ENCODE results near the gene NXPE3. TPM values are rescaled to one million over a fixed set of nuclear protein-coding genes. Genes with fewer than 3 reads are reported as not detected.

The NXPE3 gene
- total and polyA plus RNA-seq, 2 donors, result 9.3 to 12.3 TPM

DNA sequence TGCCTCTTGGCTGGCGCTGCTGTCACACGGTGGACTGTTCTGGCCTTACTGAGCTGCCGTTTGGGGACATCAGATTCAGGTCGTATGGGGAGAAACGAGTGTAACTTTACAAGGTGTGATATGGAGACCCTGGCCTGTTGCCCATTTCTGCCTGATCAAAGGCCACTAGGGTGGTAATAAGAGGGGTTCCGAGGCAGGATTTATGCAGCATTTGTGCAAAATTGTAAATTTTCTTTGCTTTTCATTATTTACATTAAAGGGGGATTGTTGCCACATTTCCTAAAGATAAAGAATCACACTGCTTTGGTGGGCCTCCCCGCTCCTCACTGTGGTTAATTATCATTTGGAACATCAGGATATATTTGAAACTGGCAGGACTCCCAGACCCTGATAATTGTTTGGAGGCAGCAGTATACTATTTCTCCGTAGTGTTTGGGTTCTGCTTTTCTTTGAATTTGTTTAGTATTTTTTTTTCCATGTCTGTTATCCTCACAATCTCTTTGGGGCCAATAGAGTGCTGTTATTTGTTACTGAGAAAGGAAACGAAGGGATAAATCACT lies 891 bp downstream of the NXPE3 start:
- H3K27ac ChIP-seq (ENCODE audit: low read depth), result no peak overlapping the region
- no peaks in the 10 kb centered on the region for H3K4me1 ChIP-seq (ENCODE audit: insufficient read depth)
- H3K4me3 ChIP-seq (ENCODE audit: low read depth, low read length), result peak overlapping the region; percentile 83
- H3K36me3 ChIP-seq (ENCODE audit: insufficient read depth), result peaks cover 4% of the 10 kb centered on the region
- DNase-seq (ENCODE audit: extremely low spot score), result peak; percentile 57
- 13% methylated on average over 9 of the region's 9 CpGs for WGBS

DNA sequence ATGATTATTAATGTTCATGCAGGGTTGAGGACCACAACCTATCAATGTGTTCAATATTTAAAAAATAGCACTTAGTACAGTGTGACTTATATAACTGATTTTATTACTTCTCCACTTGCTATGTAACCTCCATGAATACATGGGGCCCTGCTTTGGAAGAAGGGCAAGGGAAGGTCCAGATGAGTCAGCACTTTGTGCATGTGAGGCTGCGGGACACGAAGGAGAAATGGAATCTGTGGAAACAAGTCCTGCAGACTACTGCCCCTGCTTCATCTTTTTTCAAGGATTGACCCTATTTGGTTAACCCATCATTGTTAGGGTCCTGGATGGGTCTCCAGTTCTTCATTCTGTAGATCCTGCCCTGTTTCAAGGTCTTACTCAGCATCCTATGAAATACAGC lies 1.6 kb downstream of the NXPE3 start:
- 27% methylated on average over 2 of the region's 2 CpGs for WGBS
- no peak overlapping the region for H3K27ac ChIP-seq (ENCODE audit: low read depth)
- no peaks in the 10 kb centered on the region for H3K4me1 ChIP-seq (ENCODE audit: insufficient read depth)
- DNase-seq (ENCODE audit: extremely low spot score), result no peak
- peak overlapping the region; percentile 83 for H3K4me3 ChIP-seq (ENCODE audit: low read depth, low read length)
- H3K36me3 ChIP-seq (ENCODE audit: insufficient read depth), result peaks cover 4% of the 10 kb centered on the region

DNA sequence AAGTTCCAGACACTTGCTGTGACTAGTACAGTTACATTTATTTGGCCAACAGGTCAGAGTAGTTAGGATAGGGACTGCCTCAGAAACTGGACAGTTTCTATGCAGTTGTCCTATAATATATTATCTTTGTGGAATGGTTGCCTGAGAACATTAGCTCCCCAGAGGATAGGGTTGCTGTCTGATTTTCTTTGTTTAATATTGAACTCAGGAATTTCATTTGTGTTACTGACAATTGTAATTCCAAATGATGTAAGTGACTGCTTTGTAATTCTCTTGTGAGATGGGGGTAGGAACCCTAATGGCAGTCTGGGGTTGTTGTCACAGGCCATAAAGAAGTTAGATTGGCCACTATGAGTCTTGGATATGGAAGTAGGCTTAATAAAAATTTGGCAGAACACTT lies 2.2 kb downstream of the NXPE3 start:
- Histone ChIP-seq H3K36me3 (ENCODE audit: insufficient read depth) (peaks cover 4% of the 10 kb centered on the region), H3K4me1 (ENCODE audit: insufficient read depth) (no peaks in the 10 kb centered on the region), H3K4me3 (ENCODE audit: low read depth, low read length) (no peak overlapping the region), H3K27ac (ENCODE audit: low read depth) (no peak overlapping the region)
- no peak for DNase-seq (ENCODE audit: extremely low spot score)

DNA sequence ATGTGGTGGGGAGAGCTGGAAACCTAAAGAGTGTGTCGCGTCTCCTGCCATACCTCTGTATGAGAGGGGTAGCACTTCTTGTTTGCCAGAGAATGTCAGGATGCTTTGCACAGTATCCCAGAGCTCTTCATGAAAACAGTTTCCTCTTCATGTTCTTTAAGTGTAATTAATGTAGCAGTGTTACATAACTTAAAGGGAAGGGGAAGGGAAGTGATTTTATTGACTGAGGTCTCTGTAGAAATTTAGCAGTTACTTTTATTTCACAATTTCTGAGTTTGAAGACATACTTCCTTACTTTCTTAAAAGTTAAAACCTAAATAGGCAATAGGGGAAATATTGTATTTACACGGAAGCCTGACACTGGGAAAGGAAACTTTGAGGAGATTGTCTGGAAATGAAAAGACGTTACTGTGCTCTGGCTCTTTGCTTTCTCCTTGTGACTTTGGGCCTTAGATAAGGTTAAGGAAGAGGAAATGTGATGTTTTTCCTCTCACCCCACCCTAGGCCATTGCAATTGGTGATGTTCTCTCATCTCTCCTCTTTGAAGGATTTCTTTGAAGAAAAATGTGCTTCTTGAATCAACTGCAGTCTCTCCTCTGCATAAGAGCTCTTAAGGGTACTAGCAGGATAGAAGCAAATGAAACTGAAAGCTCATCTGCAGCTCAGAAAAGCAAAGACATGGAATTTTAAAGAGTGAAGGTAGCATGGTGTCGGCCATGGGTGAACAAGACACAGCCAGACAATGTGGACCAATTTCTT lies 6.0 kb downstream of the NXPE3 start:
- H3K4me1 ChIP-seq (ENCODE audit: insufficient read depth), result no peaks in the 10 kb centered on the region
- H3K36me3 ChIP-seq (ENCODE audit: insufficient read depth), result peaks cover 4% of the 10 kb centered on the region
- no peak for DNase-seq (ENCODE audit: extremely low spot score)
- no peak overlapping the region for H3K4me3 ChIP-seq (ENCODE audit: low read depth, low read length)
- H3K27ac ChIP-seq (ENCODE audit: low read depth), result no peak overlapping the region
- WGBS, result 84% methylated on average over 5 of the region's 5 CpGs

DNA sequence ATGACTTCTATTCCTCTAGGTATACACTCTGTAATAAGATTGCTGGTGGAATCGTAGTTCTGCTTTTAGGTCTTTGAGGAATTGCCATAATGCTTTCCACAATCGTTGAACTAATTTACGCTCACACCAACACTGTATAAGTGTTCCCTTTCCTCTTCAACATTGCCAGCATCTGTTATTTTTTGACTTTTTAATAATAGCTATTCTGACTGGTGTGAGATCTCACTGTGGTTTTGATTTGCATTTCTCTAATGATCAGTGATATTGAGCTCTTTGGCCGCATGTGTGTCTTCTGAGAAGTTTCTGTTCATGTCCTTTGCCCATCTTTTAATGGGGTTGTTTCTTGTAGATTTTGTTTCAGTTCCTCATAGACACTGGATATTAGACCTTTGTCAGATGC lies 12.8 kb downstream of the NXPE3 start:
- Histone ChIP-seq H3K36me3 (ENCODE audit: insufficient read depth) (peaks cover 2% of the 10 kb centered on the region), H3K4me1 (ENCODE audit: insufficient read depth) (no peaks in the 10 kb centered on the region), H3K27ac (ENCODE audit: low read depth) (no peak overlapping the region), H3K4me3 (ENCODE audit: low read depth, low read length) (no peak overlapping the region)
- no peak for DNase-seq (ENCODE audit: extremely low spot score)
- 92% methylated on average over 4 of the region's 4 CpGs for WGBS

DNA sequence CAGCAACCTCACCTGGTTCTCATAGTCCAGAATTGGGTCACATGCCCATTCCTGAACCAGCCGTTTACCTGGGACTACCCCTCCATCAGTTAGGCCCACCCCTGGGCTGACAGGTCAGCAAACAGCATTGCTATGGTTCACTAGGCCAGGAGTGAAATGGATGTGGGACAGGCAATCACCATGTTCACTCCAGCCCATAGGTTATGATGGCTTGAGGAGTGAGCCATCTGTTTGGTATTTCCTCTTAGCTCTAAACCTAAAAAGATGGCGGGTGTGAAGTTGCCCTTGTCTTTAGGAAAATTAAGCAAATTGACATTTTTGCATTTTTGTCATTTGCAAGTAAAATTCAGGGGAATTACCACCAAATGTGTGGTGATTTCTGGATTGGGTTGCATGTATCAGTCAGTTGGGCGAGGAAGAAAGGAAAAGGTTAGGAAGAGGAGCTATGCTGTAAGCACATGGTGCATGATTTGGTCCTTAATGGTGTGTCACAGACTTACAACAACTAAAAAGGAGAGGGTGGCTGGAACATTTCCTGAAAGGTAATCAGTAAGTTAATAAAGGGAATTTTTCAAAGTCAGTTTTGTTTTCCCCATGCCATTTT lies 17.2 kb downstream of the NXPE3 start:
- no peak overlapping the region for H3K4me3 ChIP-seq (ENCODE audit: low read depth, low read length)
- no peaks in the 10 kb centered on the region for H3K4me1 ChIP-seq (ENCODE audit: insufficient read depth)
- H3K27ac ChIP-seq (ENCODE audit: low read depth), result no peak overlapping the region
- 95% methylated on average over 3 of the region's 3 CpGs for WGBS
- H3K36me3 ChIP-seq (ENCODE audit: insufficient read depth), result no peaks in the 10 kb centered on the region
- no peak for DNase-seq (ENCODE audit: extremely low spot score)

DNA sequence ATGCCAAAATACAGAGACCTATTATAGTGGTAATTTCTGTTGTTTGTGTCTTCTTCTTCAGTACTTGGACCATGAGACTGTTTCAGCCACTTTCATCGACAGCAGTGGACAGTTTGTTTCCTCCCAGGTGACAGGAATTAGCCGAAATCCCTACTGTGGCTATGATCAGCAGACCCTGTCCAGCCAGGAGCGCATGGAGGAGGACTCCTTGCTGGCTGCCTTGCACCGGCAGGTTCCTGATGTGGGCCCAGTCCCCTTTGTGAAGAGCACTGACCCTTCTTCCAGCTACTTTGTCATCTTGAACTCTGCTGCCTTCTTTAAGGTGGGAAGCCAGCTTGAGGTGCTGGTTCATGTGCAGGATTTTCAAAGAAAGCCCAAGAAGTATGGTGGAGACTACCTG lies 22.2 kb downstream of the NXPE3 start:
- no peak overlapping the region for H3K27ac ChIP-seq (ENCODE audit: low read depth)
- H3K36me3 ChIP-seq (ENCODE audit: insufficient read depth), result no peaks in the 10 kb centered on the region
- DNase-seq (ENCODE audit: extremely low spot score), result no peak
- no peaks in the 10 kb centered on the region for H3K4me1 ChIP-seq (ENCODE audit: insufficient read depth)
- 83% methylated on average over 4 of the region's 4 CpGs for whole genome bisulfite sequencing
- no peak overlapping the region for H3K4me3 ChIP-seq (ENCODE audit: low read depth, low read length)

DNA sequence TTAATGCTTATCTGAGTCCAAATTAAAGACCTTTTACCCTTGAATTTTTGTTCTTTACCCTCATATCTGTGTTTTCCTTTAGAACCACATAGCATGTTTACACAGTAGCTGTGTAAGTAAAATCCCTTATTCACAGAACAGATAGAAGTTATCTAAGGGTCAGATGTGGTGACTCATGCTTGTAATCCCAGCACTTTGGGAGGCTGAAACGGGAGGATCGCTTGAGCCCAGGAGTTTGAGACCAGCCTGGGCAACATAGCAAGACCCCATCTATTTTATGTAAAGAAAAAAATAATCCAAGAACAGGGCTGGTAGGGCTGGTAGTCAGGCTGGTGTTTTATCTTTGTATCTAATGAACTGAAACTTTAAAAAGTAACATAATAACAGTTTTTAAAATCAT lies 23.2 kb downstream of the NXPE3 start:
- WGBS, result 86% methylated on average over 2 of the region's 2 CpGs
- DNase-seq (ENCODE audit: extremely low spot score), result no peak
- no peak overlapping the region for H3K4me3 ChIP-seq (ENCODE audit: low read depth, low read length)

DNA sequence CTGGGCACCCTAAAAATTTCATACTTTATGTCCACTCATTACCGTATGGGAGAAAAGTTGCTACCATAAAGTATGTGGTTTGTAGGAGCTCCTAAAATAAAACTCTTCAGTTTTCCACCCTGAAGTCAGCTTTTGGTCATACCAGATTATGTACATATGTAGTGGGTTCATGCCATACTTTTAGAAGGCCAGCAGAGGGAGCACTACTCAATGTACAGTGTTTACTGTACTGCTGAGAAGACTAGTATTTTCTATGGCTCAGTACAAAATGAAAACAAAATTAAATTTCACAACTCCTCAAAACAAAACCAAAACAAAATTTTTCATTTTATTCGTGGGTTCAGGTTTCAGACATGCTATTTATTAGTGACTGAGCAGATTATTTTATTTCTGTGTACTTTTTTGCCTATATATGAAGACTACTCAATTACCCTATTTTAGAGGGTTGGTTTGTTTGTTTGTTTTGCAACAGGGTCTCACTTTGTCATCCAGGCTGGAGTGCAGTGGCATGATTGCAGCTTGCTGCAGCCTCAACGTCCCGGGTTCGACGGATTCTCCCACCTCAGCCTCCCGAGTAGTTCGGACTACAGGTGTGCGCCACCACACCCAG lies 24.3 kb downstream of the NXPE3 start:
- H3K4me3 ChIP-seq (ENCODE audit: low read depth, low read length), result no peak overlapping the region
- H3K27ac ChIP-seq (ENCODE audit: low read depth), result no peak overlapping the region
- WGBS, result 81% methylated on average over 9 of the region's 9 CpGs
- DNase-seq (ENCODE audit: extremely low spot score), result no peak
- no peaks in the 10 kb centered on the region for H3K4me1 ChIP-seq (ENCODE audit: insufficient read depth)
- no peaks in the 10 kb centered on the region for H3K36me3 ChIP-seq (ENCODE audit: insufficient read depth)

More for the DNA sequence above, 23.2 kb downstream of the NXPE3 start:
- no peaks in the 10 kb centered on the region for H3K36me3 ChIP-seq (ENCODE audit: insufficient read depth)
- H3K27ac ChIP-seq (ENCODE audit: low read depth), result no peak overlapping the region
- H3K4me1 ChIP-seq (ENCODE audit: insufficient read depth), result no peaks in the 10 kb centered on the region

DNA sequence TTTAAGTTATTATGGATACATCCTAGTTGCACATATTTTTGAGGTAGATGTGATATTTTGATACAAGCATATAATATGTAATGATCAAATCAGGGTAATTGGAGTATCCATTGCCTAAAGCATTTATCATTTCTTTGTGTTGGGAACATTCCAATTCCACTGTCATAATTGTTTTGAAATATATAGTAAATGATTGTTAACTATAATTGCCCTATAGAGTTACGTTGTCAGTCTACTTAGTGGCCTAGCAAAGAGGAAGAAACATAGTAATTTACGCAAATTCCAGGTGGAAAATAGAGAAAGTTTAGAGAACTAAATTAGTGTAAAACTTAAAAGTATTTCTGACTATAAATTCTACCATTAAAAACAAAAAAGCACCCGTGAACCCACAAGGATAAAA lies 24.9 kb downstream of the NXPE3 start:
- Histone ChIP-seq H3K27ac (ENCODE audit: low read depth) (no peak overlapping the region), H3K4me3 (ENCODE audit: low read depth, low read length) (no peak overlapping the region), H3K4me1 (ENCODE audit: insufficient read depth) (no peaks in the 10 kb centered on the region), H3K36me3 (ENCODE audit: insufficient read depth) (no peaks in the 10 kb centered on the region)
- no peak for DNase-seq (ENCODE audit: extremely low spot score)
- 93% methylated on average over 3 of the region's 3 CpGs for WGBS

DNA sequence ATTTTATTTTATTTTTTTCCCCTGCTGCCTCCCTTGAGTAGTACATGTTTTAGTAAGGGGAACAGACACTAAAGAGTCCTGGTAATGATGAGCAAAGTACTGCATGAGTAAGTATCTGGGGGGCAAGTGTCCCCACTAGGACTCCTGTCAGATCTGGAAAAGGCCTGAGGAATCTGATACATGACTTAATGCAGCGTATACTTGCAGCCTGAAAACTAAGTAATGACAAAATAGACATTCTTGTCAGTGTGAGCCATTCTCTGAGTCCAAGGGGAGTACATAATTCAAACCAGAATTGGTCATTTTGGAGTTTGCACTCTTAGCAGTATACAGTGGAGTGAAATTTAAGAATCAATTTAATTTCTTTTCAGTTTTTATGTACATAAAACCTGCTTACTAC lies 27.5 kb downstream of the NXPE3 start:
- 96% methylated on average over 1 of the region's 1 CpG for WGBS
- Histone ChIP-seq H3K27ac (ENCODE audit: low read depth) (no peak overlapping the region), H3K4me3 (ENCODE audit: low read depth, low read length) (no peak overlapping the region), H3K36me3 (ENCODE audit: insufficient read depth) (no peaks in the 10 kb centered on the region), H3K4me1 (ENCODE audit: insufficient read depth) (no peaks in the 10 kb centered on the region)
- no peak for DNase-seq (ENCODE audit: extremely low spot score)

DNA sequence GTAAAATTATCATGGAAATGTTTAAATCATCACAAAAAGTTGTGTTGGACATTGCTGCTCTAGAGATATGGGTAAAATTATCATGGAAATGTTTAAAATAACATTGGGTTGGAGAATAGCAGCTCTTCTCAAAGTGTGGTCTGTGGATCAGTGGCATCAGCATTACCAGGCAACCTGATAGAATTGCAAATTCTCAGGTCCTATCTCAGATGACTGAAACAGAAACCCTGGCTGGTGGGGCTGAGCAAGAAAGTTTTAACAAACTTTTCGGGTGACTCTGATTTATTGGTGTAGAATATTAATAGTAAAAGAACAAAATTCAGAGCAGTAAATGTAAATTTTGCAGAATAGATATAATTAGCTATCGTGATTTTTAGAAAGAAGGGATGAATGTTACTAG lies 28.9 kb downstream of the NXPE3 start:
- Histone ChIP-seq H3K4me1 (ENCODE audit: insufficient read depth) (no peaks in the 10 kb centered on the region), H3K36me3 (ENCODE audit: insufficient read depth) (no peaks in the 10 kb centered on the region), H3K4me3 (ENCODE audit: low read depth, low read length) (no peak overlapping the region), H3K27ac (ENCODE audit: low read depth) (no peak overlapping the region)
- no peak for DNase-seq (ENCODE audit: extremely low spot score)
- WGBS, result 96% methylated on average over 2 of the region's 2 CpGs

DNA sequence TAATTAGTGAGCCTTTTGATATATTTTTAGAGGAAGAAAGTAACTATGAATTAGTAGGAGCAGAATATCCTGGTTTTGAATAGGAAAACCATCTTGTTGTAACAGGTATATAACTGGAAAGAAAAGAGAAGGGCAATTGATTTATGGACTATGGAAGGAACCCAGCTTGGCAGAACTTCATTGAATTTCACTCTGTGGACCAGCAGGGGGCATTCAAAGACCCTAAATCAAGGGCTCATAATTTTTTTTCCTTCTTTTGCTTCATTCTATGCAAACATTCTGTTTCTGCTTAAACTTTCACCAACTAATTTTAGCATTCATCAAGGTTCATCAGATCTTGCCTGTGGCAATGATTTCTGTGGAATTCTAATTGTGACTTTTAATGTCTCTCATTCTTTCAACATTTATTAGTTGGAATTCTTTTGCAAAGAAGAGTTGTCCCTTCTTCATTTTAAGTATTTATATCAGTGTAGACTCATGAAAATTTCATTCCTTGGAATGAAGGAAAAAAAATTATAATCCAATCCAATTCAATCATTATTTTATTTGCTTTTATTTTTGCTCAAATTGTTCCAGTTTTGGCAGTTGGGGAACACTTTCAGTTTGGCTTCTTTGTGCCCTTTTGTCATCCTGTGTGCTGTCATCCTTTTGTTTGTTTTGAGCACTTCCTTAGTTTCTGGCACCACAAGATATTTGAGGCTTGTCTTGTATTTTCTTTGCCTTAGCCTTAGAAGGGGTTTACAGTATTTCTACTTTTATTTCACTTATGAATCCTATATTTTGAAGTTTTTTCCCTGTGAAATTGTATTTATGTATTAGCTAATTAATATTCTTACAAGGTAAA lies 30.4 kb downstream of the NXPE3 start:
- no peak overlapping the region for H3K27ac ChIP-seq (ENCODE audit: low read depth)
- H3K4me3 ChIP-seq (ENCODE audit: low read depth, low read length), result no peak overlapping the region
- no peaks in the 10 kb centered on the region for H3K36me3 ChIP-seq (ENCODE audit: insufficient read depth)
- no peak for DNase-seq (ENCODE audit: extremely low spot score)
- H3K4me1 ChIP-seq (ENCODE audit: insufficient read depth), result no peaks in the 10 kb centered on the region
